Panc1 (cell line): Measurements from ENCODE around the gene ITM2A. TPM values are rescaled to one million over a fixed set of nuclear protein-coding genes. Genes with fewer than 3 reads are reported as not detected.

ENCODE experiments used
- ATAC-seq: fragments of 200-7000 bp; cut with Tn5 transposase; 2 replicates; pipeline ENCODE4 v1.9.1; 2020; ENCODE audit warnings: mild to moderate bottlenecking, moderate library complexity
- BruUV-seq: library from RNA; stranded (reverse); fragments of 400-500 nt; replicated peaks from 2 replicates; lab custom pipeline; 2021; lab: Mats Ljungman, UMichigan
- CTCF ChIA-PET: fragments of 300-600 bp; sonication (Branson Sonifier 250); formaldehyde crosslinking; loops from one replicate; lab custom pipeline; 2022; ENCODE audit warnings: antibody characterized with exemption; lab: Charles Lee
- POLR2A ChIA-PET: fragments of 300-600 bp; sonication (Branson Sonifier 250); formaldehyde crosslinking; loops from one replicate; lab custom pipeline; 2022; ENCODE audit warnings: antibody characterized with exemption; lab: Charles Lee
- DNase-seq: peaks from one replicate; pipeline ENCODE4 v3.0.0-alpha.2; 2010; ENCODE audit warnings: low read depth, low spot score
- H3K27ac ChIP-seq: 2 replicates; pipeline ENCODE4 v1.5.1; 2011; ENCODE audit warnings: mild to moderate bottlenecking, low read length, inconsistent platforms
- H3K27me3 ChIP-seq: fragments of 200-500 bp; sonication (Bioruptor generic); 2 replicates; pipeline ENCODE4 v1.6.0; 2014; ENCODE audit warnings: low read length, inconsistent platforms; ENCODE audit not compliant: control insufficient read depth, insufficient read depth
- H3K36me3 ChIP-seq: fragments of 200-500 bp; sonication (Bioruptor generic); 2 replicates; pipeline ENCODE4 v1.5.1; 2014; ENCODE audit warnings: inconsistent platforms, mild to moderate bottlenecking, low read length, moderate library complexity; ENCODE audit not compliant: control insufficient read depth, insufficient read depth
- H3K4me1 ChIP-seq: 2 replicates; pipeline ENCODE4 v1.5.1; 2011; ENCODE audit warnings: inconsistent platforms, mild to moderate bottlenecking, low read length, moderate library complexity; ENCODE audit not compliant: control insufficient read depth, insufficient read depth
- H3K4me3 ChIP-seq, 2 experiments: 2 replicates each; pipeline ENCODE4 v1.5.1; 2011 to 2012; ENCODE audit warnings: low read depth in 2 of 2, low read length in 2 of 2, mild to moderate bottlenecking in 2 of 2, inconsistent platforms in 1 of 2, moderate library complexity in 1 of 2
- H3K9me3 ChIP-seq: fragments of 200-500 bp; sonication (Bioruptor generic); 2 replicates; pipeline ENCODE4 v1.5.1; 2014; ENCODE audit warnings: low read depth, mild to moderate bottlenecking, inconsistent platforms, low read length, moderate library complexity; ENCODE audit not compliant: control insufficient read depth, insufficient read depth
- CTCF ChIP-seq: fragments of 450-650 bp; IDR thresholded peaks from 2 replicates; pipeline ENCODE4 v1.5.1; 2017; ENCODE audit warnings: mild to moderate bottlenecking
- POLR2AphosphoS5 ChIP-seq: IDR thresholded peaks from 2 replicates; pipeline ENCODE4 v1.6.1; 2012; ENCODE audit warnings: mild to moderate bottlenecking, low read depth, low read length, moderate library complexity
- REST ChIP-seq, 2 experiments: IDR thresholded peaks; 2 replicates each; pipeline ENCODE4 v1.6.1; 2011 to 2012; ENCODE audit warnings: low read depth in 2 of 2, control low read depth in 1 of 2, low read length in 1 of 2, mild to moderate bottlenecking in 1 of 2, moderate library complexity in 1 of 2; ENCODE audit not compliant: insufficient read depth in 1 of 2
- SIN3A ChIP-seq: IDR thresholded peaks from 2 replicates; pipeline ENCODE4 v1.6.1; 2012; ENCODE audit warnings: low read depth, mild to moderate bottlenecking, low read length, moderate library complexity, borderline replicate concordance; ENCODE audit not compliant: insufficient read depth
- TCF7L2 ChIP-seq: IDR thresholded peaks from 2 replicates; pipeline ENCODE4 v1.6.1; 2011; ENCODE audit warnings: mild to moderate bottlenecking, low read depth, low read length, inconsistent platforms
- in situ Hi-C: cut with HindIII; loops from 2 replicates; pipeline ENCODE4 v1.10.0; 2016; ENCODE audit warnings: low sequenced_read_pairs, low pct_unique_long_range_greater_than_20kb
- intact Hi-C: fragments of 100-400 bp; cut with micrococcal nuclease; formaldehyde crosslinking; loops from one replicate; pipeline ENCODE4 v1.10.0; 2022; ENCODE audit not compliant: unreplicated experiment
- total RNA-seq: library from RNA; stranded (reverse); gene quantifications from one replicate; pipeline ENCODE4 v1.2.1, GENCODE V29; 2021; ENCODE audit not compliant: unreplicated experiment

ITM2A gene
- total RNA-seq, 1 experiment from 2014 or later: 0.49 TPM

- intact Hi-C loops (loop anchor here (5.0 kb wide), 1 partner anchor 855 kb away; no protein-coding TSS in a partner anchor), in situ Hi-C loops (no loop called here)
- TF ChIP-seq REST (IDR thresholded peaks at IDR 0.05; ENCODE audit: insufficient read depth in 1 of 2, low read depth in 2 of 2, low read length in 1 of 2) (no peak), CTCF (no peak), POLR2AphosphoS5 (no peak), TCF7L2 (no peak), SIN3A (no peak)
- ATAC-seq (no peak), DNase-seq (no peak)
- H3K4me1 ChIP-seq: no peaks in the 10 kb centered on the region
- no peak overlapping the region for H3K27ac ChIP-seq
- H3K36me3 ChIP-seq: no peaks in the 10 kb centered on the region
- H3K4me3 ChIP-seq: no peak overlapping the region
- CTCF ChIA-PET: no interaction called here
- no peaks in the 10 kb centered on the region for H3K27me3 ChIP-seq
- BruUV-seq: no TSS peak
- POLR2A ChIA-PET: no interaction called here
- H3K9me3 ChIP-seq: no peaks in the 10 kb centered on the region
Observed at GRCh38 chrX:79412166-79412565, 45.0 kb upstream of the ITM2A start.

- ATAC-seq (no peak), DNase-seq (no peak)
- in situ Hi-C loops (no loop called here), intact Hi-C loops (loop anchor here (5.0 kb wide), 1 partner anchor 852 kb away; no protein-coding TSS in a partner anchor)
- H3K27me3 ChIP-seq: no peaks in the 10 kb centered on the region
- ChIA-PET POLR2A (no interaction called here), CTCF (no interaction called here)
- no peaks in the 10 kb centered on the region for H3K4me1 ChIP-seq
- H3K36me3 ChIP-seq: no peaks in the 10 kb centered on the region
- H3K9me3 ChIP-seq: no peaks in the 10 kb centered on the region
- H3K4me3 ChIP-seq: no peak overlapping the region
- TF ChIP-seq POLR2AphosphoS5 (no peak), TCF7L2 (no peak), REST (IDR thresholded peaks at IDR 0.05; ENCODE audit: insufficient read depth in 1 of 2, low read depth in 2 of 2, low read length in 1 of 2) (no peak), CTCF (no peak), SIN3A (no peak)
- BruUV-seq: no TSS peak
- no peak overlapping the region for H3K27ac ChIP-seq
Observed at GRCh38 chrX:79409657-79410056, 42.5 kb upstream of the ITM2A start.
